Fibroblast of skin of left biceps (primary cell): ENCODE measurements around the gene AKNA.
A peak's percentile ranks its signal among the peaks of the same experiment; 100 is the strongest.

ENCODE experiments used
- DNase-seq, 2 experiments: peaks; one replicate each; pipeline ENCODE4 v3.0.0-alpha.2; 2013; ENCODE audit warnings: low read depth in 2 of 2

Gene AKNA

GRCh38 chr9:114387680-114388356, at the start of gene AKNA:
Gene AKNA, minus strand, starts transcription at chr9:114387982. Its CDS starts 6,649 bp downstream, at chr9:114381333.
- peak; percentile 30 to 40 for DNase-seq

GRCh38 chr9:114437401-114437893, 49.7 kb upstream of the AKNA start:
- DNase-seq: no peak

- peak in 1 of 2 experiments; percentile 6 for DNase-seq
Measured at GRCh38 chr9:114434878-114435311, 47.1 kb upstream of the AKNA start.

- DNase-seq: no peak
Measured at GRCh38 chr9:114433720-114434255, 46.0 kb upstream of the AKNA start.

- DNase-seq: no peak
Measured at GRCh38 chr9:114433086-114433485, 45.3 kb upstream of the AKNA start.

- no peak for DNase-seq
Measured at GRCh38 chr9:114432323-114433067, 44.7 kb upstream of the AKNA start.

- DNase-seq: no peak
Measured at GRCh38 chr9:114431770-114432169, 44.0 kb upstream of the AKNA start.

- DNase-seq: no peak
Measured at GRCh38 chr9:114431003-114431402, 43.2 kb upstream of the AKNA start.

GRCh38 chr9:114430457-114430856, 42.7 kb upstream of the AKNA start:
- DNase-seq: no peak

- DNase-seq: no peak
Measured at GRCh38 chr9:114429488-114429887, 41.7 kb upstream of the AKNA start.

GRCh38 chr9:114428466-114428865, 40.7 kb upstream of the AKNA start:
- DNase-seq: no peak

- DNase-seq: no peak
Measured at GRCh38 chr9:114427644-114428043, 39.9 kb upstream of the AKNA start.

GRCh38 chr9:114426046-114426948, 38.5 kb upstream of the AKNA start:
- no peak for DNase-seq

- no peak for DNase-seq
Measured at GRCh38 chr9:114425126-114425525, 37.3 kb upstream of the AKNA start.

- no peak for DNase-seq
Measured at GRCh38 chr9:114424126-114424525, 36.3 kb upstream of the AKNA start.

- DNase-seq: no peak
Measured at GRCh38 chr9:114423181-114423580, 35.4 kb upstream of the AKNA start.

GRCh38 chr9:114421147-114421546, 33.4 kb upstream of the AKNA start:
- DNase-seq: no peak

GRCh38 chr9:114419796-114420195, 32.0 kb upstream of the AKNA start:
- DNase-seq: no peak

- no peak for DNase-seq
Measured at GRCh38 chr9:114418053-114418452, 30.3 kb upstream of the AKNA start.

- peak; percentile 42 to 49 for DNase-seq
Measured at GRCh38 chr9:114417511-114417910, 29.7 kb upstream of the AKNA start.

GRCh38 chr9:114416906-114417305, 29.1 kb upstream of the AKNA start:
- no peak for DNase-seq

- DNase-seq: no peak
Measured at GRCh38 chr9:114416290-114416689, 28.5 kb upstream of the AKNA start.
